ENCODE measurements around the gene HAPLN2.
"Not testable (repeated sequence)": the region's sequence is repeated elsewhere in the genome, so short reads cannot be mapped to it uniquely, and the experiment has no call there.

HAPLN2 gene

GRCh38 chr1:156618853-156619581, at the start of gene HAPLN2:
Gene HAPLN2 (plus strand): TSS chr1:156619415. CDS start chr1:156623491, 4,076 bp downstream.
- no peak for DNase-seq (ENCODE audit: low read depth)

GRCh38 chr1:156571261-156571852, 47.9 kb upstream of the HAPLN2 start:
- DNase-seq (ENCODE audit: low read depth) = peak; percentile 75

- peak; percentile 35 for DNase-seq (ENCODE audit: low read depth)
Measured at GRCh38 chr1:156571919-156572662, 47.1 kb upstream of the HAPLN2 start, which contains the start of gene IQGAP3. Gene IQGAP3 (minus strand): TSS chr1:156572565. CDS start chr1:156572529, 36 bp downstream.

GRCh38 chr1:156572663-156573018, 46.6 kb upstream of the HAPLN2 start:
- DNase-seq (ENCODE audit: low read depth) = no peak

GRCh38 chr1:156574039-156574633, 45.1 kb upstream of the HAPLN2 start:
- no peak for DNase-seq (ENCODE audit: low read depth)

- no peak for DNase-seq (ENCODE audit: low read depth)
Measured at GRCh38 chr1:156577550-156577949, 41.7 kb upstream of the HAPLN2 start.

- DNase-seq (ENCODE audit: low read depth) = no peak
Measured at GRCh38 chr1:156578055-156578454, 41.2 kb upstream of the HAPLN2 start.

GRCh38 chr1:156579472-156579871, 39.7 kb upstream of the HAPLN2 start, which contains the start of gene TTC24:
Gene TTC24 (plus strand): TSS chr1:156579723. CDS start chr1:156581365, 1,642 bp downstream.
- no peak for DNase-seq (ENCODE audit: low read depth)

GRCh38 chr1:156581661-156582387, 37.4 kb upstream of the HAPLN2 start:
- DNase-seq (ENCODE audit: low read depth) = no peak

- DNase-seq (ENCODE audit: low read depth) = no peak
Measured at GRCh38 chr1:156582388-156583017, 36.7 kb upstream of the HAPLN2 start.

- peak; percentile 60 for DNase-seq (ENCODE audit: low read depth)
Measured at GRCh38 chr1:156583821-156584622, 35.2 kb upstream of the HAPLN2 start.

- DNase-seq (ENCODE audit: low read depth) = no peak
Measured at GRCh38 chr1:156584813-156585212, 34.4 kb upstream of the HAPLN2 start.

- DNase-seq (ENCODE audit: low read depth) = no peak
Measured at GRCh38 chr1:156586323-156586722, 32.9 kb upstream of the HAPLN2 start.

- no peak for DNase-seq (ENCODE audit: low read depth)
Measured at GRCh38 chr1:156586892-156587477, 32.2 kb upstream of the HAPLN2 start.

GRCh38 chr1:156587927-156588326, 31.3 kb upstream of the HAPLN2 start:
- DNase-seq (ENCODE audit: low read depth) = not testable (repeated sequence)

- no peak for DNase-seq (ENCODE audit: low read depth)
Measured at GRCh38 chr1:156589546-156589945, 29.7 kb upstream of the HAPLN2 start.

- DNase-seq (ENCODE audit: low read depth) = no peak
Measured at GRCh38 chr1:156590326-156591180, 28.7 kb upstream of the HAPLN2 start.

- DNase-seq (ENCODE audit: low read depth) = no peak
Measured at GRCh38 chr1:156591181-156591431, 28.1 kb upstream of the HAPLN2 start.

GRCh38 chr1:156591432-156592157, 27.6 kb upstream of the HAPLN2 start, which contains the start of gene NAXE:
Gene NAXE (plus strand): TSS chr1:156591776. CDS start chr1:156591805, 29 bp downstream.
- no peak for DNase-seq (ENCODE audit: low read depth)

Measured in non-pigmented ciliary epithelial cell (primary cell).